Fibroblast of gingiva (primary cell): ENCODE measurements around the gene RASD1.
A peak's percentile ranks its signal among the peaks of the same experiment; 100 is the strongest.
"Not testable (repeated sequence)": the region's sequence is repeated elsewhere in the genome, so short reads cannot be mapped to it uniquely, and the experiment has no call there.

Experiments
- DNase-seq: peaks from one replicate; pipeline ENCODE4 v3.0.0-alpha.2; 2011; ENCODE audit warnings: low read depth

RASD1 gene

GRCh38 chr17:17469358-17469757, 26.8 kb downstream of the RASD1 start:
- DNase-seq = no peak

GRCh38 chr17:17468217-17469010, 27.8 kb downstream of the RASD1 start:
- DNase-seq = no peak

GRCh38 chr17:17467720-17468119, 28.5 kb downstream of the RASD1 start:
- peak; percentile 6 for DNase-seq

- no peak for DNase-seq
Observed at GRCh38 chr17:17467016-17467415, 29.2 kb downstream of the RASD1 start.

GRCh38 chr17:17466511-17466910, 29.7 kb downstream of the RASD1 start:
- no peak for DNase-seq

GRCh38 chr17:17465878-17466277, 30.3 kb downstream of the RASD1 start:
- not testable (repeated sequence) for DNase-seq

- DNase-seq = no peak
Observed at GRCh38 chr17:17463821-17464220, 32.4 kb downstream of the RASD1 start.

- no peak for DNase-seq
Observed at GRCh38 chr17:17462048-17462824, 34.0 kb downstream of the RASD1 start.

- no peak for DNase-seq
Observed at GRCh38 chr17:17460038-17460437, 36.2 kb downstream of the RASD1 start.

GRCh38 chr17:17457680-17458079, 38.5 kb downstream of the RASD1 start:
- DNase-seq = no peak

GRCh38 chr17:17456251-17456650, 39.9 kb downstream of the RASD1 start:
- no peak for DNase-seq

GRCh38 chr17:17455173-17455572, 41.0 kb downstream of the RASD1 start:
- DNase-seq = no peak

GRCh38 chr17:17454700-17455099, 41.5 kb downstream of the RASD1 start:
- DNase-seq = not testable (repeated sequence)

GRCh38 chr17:17454276-17454675, 41.9 kb downstream of the RASD1 start:
- no peak for DNase-seq

GRCh38 chr17:17453088-17453487, 43.1 kb downstream of the RASD1 start:
- no peak for DNase-seq

GRCh38 chr17:17448723-17449122, 47.5 kb downstream of the RASD1 start:
- DNase-seq = no peak

- DNase-seq = no peak
Observed at GRCh38 chr17:17448076-17448475, 48.1 kb downstream of the RASD1 start.

GRCh38 chr17:17447264-17447663, 48.9 kb downstream of the RASD1 start:
- no peak for DNase-seq

- no peak for DNase-seq
Observed at GRCh38 chr17:17446666-17447155, 49.5 kb downstream of the RASD1 start.

GRCh38 chr17:17445925-17446665, 50.1 kb downstream of the RASD1 start:
- peak; percentile 78 for DNase-seq

- DNase-seq = no peak
Observed at GRCh38 chr17:17445296-17445924, 50.8 kb downstream of the RASD1 start.
